Stomach smooth muscle (tissue), 2 donors: ENCODE results near the gene MYH10.
A peak's percentile ranks its signal among the peaks of the same experiment; 100 is the strongest.

Experiments
- H3K27ac ChIP-seq: one replicate; pipeline ENCODE4 v1.7.0; 2013; ENCODE audit warnings: mild to moderate bottlenecking, low read length, inconsistent platforms
- H3K27me3 ChIP-seq, 2 donors: one replicate each; pipeline ENCODE4 v1.7.0; 2013; ENCODE audit warnings: low read length in 2 of 2; ENCODE audit not compliant: insufficient read depth in 2 of 2, control insufficient read depth in 1 of 2
- H3K36me3 ChIP-seq, 2 donors: one replicate each; pipeline ENCODE4 v1.7.0; 2013; ENCODE audit warnings: low read length in 2 of 2; ENCODE audit not compliant: control insufficient read depth in 2 of 2, insufficient read depth in 2 of 2
- H3K4me1 ChIP-seq: one replicate; pipeline ENCODE4 v1.7.0; 2013; ENCODE audit warnings: low read length; ENCODE audit not compliant: control insufficient read depth, insufficient read depth
- H3K4me3 ChIP-seq, 2 donors: one replicate each; pipeline ENCODE4 v1.7.0; 2013; ENCODE audit warnings: low read length in 2 of 2
- H3K9ac ChIP-seq, 2 donors: one replicate each; pipeline ENCODE4 v1.7.0; 2013; ENCODE audit warnings: low read length in 2 of 2, mild to moderate bottlenecking in 1 of 2
- H3K9me3 ChIP-seq, 2 donors: one replicate each; pipeline ENCODE4 v1.7.0; 2013; ENCODE audit warnings: low read length in 2 of 2; ENCODE audit not compliant: control insufficient read depth in 2 of 2
- donor health status: healthy.
- donor health status: Pancreatic carcinoma.

Gene MYH10

GRCh38 chr17:8435245-8436168 is 195.0 kb downstream of the MYH10 start, which contains the start of gene NDEL1:
Gene NDEL1 (plus strand): TSS chr17:8435884. CDS start chr17:8444272, 8,388 bp downstream.
- H3K27ac ChIP-seq, result peak within 1 kb of the TSS; percentile 100
- no peaks in the 10 kb centered on the region for H3K27me3 ChIP-seq
- peaks cover 15% of the 10 kb centered on the region for H3K4me1 ChIP-seq
- peak within 1 kb of the TSS; percentile 98 for H3K9ac ChIP-seq
- H3K4me3 ChIP-seq, result peak within 1 kb of the TSS; percentile 92 to 94
- H3K36me3 ChIP-seq, result peaks cover 3 to 4% of the 10 kb centered on the region in 2 donors
- H3K9me3 ChIP-seq, result no peaks in the 10 kb centered on the region

- no peaks in the 10 kb centered on the region for H3K27me3 ChIP-seq
- no peaks in the 10 kb centered on the region for H3K36me3 ChIP-seq
- H3K27ac ChIP-seq, result peak overlapping the region; percentile 82
- H3K9ac ChIP-seq, result no peak overlapping the region
- H3K4me1 ChIP-seq, result peaks cover 9% of the 10 kb centered on the region
- H3K9me3 ChIP-seq, result no peaks in the 10 kb centered on the region
- H3K4me3 ChIP-seq, result no peak overlapping the region
These were observed 199.6 kb downstream of the MYH10 start for GRCh38 chr17:8430966-8431365.

- H3K9ac ChIP-seq, result no peak overlapping the region
- H3K4me1 ChIP-seq, result peaks cover 7% of the 10 kb centered on the region
- H3K9me3 ChIP-seq, result no peaks in the 10 kb centered on the region
- H3K36me3 ChIP-seq, result no peaks in the 10 kb centered on the region
- H3K4me3 ChIP-seq, result no peak overlapping the region
- H3K27me3 ChIP-seq, result no peaks in the 10 kb centered on the region
- no peak overlapping the region for H3K27ac ChIP-seq
These were observed 203.7 kb downstream of the MYH10 start for GRCh38 chr17:8426802-8427201.

GRCh38 chr17:8426094-8426720 is 204.3 kb downstream of the MYH10 start:
- no peaks in the 10 kb centered on the region for H3K36me3 ChIP-seq
- H3K4me1 ChIP-seq, result peaks cover 4% of the 10 kb centered on the region
- no peak overlapping the region for H3K4me3 ChIP-seq
- no peaks in the 10 kb centered on the region for H3K9me3 ChIP-seq
- H3K27ac ChIP-seq, result no peak overlapping the region
- no peaks in the 10 kb centered on the region for H3K27me3 ChIP-seq
- no peak overlapping the region for H3K9ac ChIP-seq
